Naive B cell (primary cell): ENCODE results near the gene GRPR. TPM values are rescaled to one million over a fixed set of nuclear protein-coding genes. Genes with fewer than 3 reads are reported as not detected.

Experiments
- ATAC-seq, 2 donors: fragments of 150-1000 bp; cut with Tn5 transposase; 2 replicates each; pipeline ENCODE4 v1.10.0; 2021; ENCODE audit warnings: low read depth in 2 of 2, mild to moderate bottlenecking in 2 of 2, moderate library complexity in 2 of 2
- DNase-seq: peaks from one replicate; pipeline ENCODE4 v3.0.0; 2022
- H3K27ac Mint-ChIP-seq, 6 donors: one replicate each; pipeline ENCODE4 v1.8.0; 2020 to 2022; ENCODE audit warnings: mild to moderate bottlenecking in 6 of 6, mixed read lengths in 6 of 6, moderate library complexity in 5 of 6, inconsistent platforms in 2 of 6
- H3K27me3 Mint-ChIP-seq, 3 donors: one replicate each; pipeline ENCODE4 v1.8.0; 2021 to 2022; ENCODE audit warnings: mixed read lengths in 3 of 3, mild to moderate bottlenecking in 1 of 3
- H3K36me3 Mint-ChIP-seq, 2 donors: one replicate each; pipeline ENCODE4 v1.8.0; 2020 to 2022; ENCODE audit warnings: mixed read lengths in 2 of 2, inconsistent platforms in 1 of 2, mild to moderate bottlenecking in 1 of 2
- H3K4me1 Mint-ChIP-seq, 3 donors: one replicate each; pipeline ENCODE4 v1.8.0; 2020 to 2022; ENCODE audit warnings: mixed read lengths in 3 of 3, inconsistent platforms in 1 of 3, mild to moderate bottlenecking in 1 of 3, moderate library complexity in 1 of 3
- H3K4me3 Mint-ChIP-seq, 8 donors: one replicate each; pipeline ENCODE4 v1.8.0; 2020 to 2022; ENCODE audit warnings: mild to moderate bottlenecking in 8 of 8, mixed read lengths in 8 of 8, moderate library complexity in 8 of 8, inconsistent platforms in 2 of 8
- H3K9me3 Mint-ChIP-seq, 7 donors: one replicate each; pipeline ENCODE4 v1.8.0; 2020 to 2022; ENCODE audit warnings: mixed read lengths in 7 of 7, mild to moderate bottlenecking in 5 of 7, inconsistent platforms in 2 of 7, moderate library complexity in 1 of 7
- polyA plus RNA-seq, 6 donors: library from polyadenylated mRNA; unstranded; fragments of 300-500 nt; fragmentation: Illumina TruSeq; gene quantifications; one replicate each; pipeline ENCODE4 v1.2.3, GENCODE V29; 2021; ENCODE audit warnings: low read depth in 6 of 6

The GRPR gene
- polyA plus RNA-seq, 6 donors from 2014 or later, result 0.21 to 0.48 (median 0.34) TPM; not detected in 3

DNA sequence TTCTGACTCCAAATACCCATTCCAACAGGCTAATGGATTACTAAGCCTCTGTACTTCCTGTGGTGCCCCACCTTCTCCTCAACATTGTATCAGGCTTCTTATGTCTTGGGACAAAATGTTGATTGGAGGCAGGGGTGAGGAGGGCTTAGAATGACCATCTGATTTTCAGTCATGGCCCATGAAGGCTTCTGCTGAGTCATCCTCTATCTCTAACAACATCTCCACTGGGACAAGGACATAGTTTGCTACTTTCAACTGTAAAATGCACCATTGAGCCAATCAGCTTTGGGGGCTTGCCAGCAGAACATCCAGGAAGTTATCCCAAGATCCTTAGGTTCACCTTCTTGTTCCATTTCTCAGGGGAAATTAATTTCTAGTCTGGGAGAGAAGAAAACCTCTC is 73.5 kb downstream of the GRPR start:
- Mint-ChIP-seq H3K9me3 (peaks cover 0 to 3% (median 0%) of the 10 kb centered on the region in 7 donors), H3K27me3 (peaks cover 4 to 17% (median 5%) of the 10 kb centered on the region in 3 donors), H3K27ac (no peak overlapping the region)

DNA sequence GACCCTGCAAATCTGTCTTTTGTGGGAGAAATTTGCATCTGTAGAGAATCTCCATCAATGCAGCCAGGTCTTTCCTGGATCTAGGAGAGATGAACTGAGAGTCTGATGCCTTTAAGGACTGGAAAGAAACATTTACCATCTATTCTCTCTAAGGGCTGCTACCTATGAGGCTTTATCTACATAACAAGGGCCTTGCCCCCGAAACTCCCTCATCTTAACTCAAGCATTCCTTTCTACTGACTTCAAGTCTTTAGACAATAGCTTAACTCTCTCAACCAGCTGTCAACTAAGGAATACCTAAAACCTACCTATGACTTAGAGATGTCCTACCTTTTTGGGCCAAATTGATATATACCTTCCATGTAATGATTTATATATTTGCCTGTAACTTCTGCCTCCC is 76.0 kb downstream of the GRPR start:
- H3K9me3 Mint-ChIP-seq, result peaks cover 0 to 9% (median 2%) of the 10 kb centered on the region in 7 donors
- H3K27me3 Mint-ChIP-seq, result peaks cover 4 to 26% (median 5%) of the 10 kb centered on the region in 3 donors
- DNase-seq, result no peak
- H3K36me3 Mint-ChIP-seq, result no peaks in the 10 kb centered on the region
- H3K4me3 Mint-ChIP-seq, result no peak overlapping the region
- ATAC-seq, result no peak
- H3K4me1 Mint-ChIP-seq, result no peaks in the 10 kb centered on the region
- H3K27ac Mint-ChIP-seq, result no peak overlapping the region

More for the DNA sequence above, 73.5 kb downstream of the GRPR start:
- Mint-ChIP-seq H3K4me3 (no peak overlapping the region), H3K4me1 (no peaks in the 10 kb centered on the region), H3K36me3 (no peaks in the 10 kb centered on the region)
- ATAC-seq (no peak), DNase-seq (no peak)

DNA sequence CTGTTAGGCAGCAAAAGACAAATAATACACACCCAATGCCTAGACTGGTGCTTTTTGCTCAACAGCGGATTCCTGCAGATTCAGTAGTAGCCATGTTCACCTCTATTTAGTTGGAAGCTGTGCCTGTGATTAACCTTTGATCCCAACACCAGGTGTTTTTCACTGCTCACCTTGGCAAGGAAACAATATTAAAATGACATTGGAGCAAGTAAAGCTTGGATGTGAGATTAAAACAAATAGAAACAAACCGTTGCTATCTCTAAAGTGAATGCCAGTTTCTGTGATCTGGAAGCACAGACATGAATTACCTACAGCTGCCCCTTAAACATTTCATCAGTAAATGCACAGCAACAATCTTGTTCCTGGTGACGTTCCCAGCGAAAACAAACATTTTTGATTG is 79.6 kb downstream of the GRPR start:
- Mint-ChIP-seq H3K36me3 (no peaks in the 10 kb centered on the region), H3K27ac (no peak overlapping the region), H3K4me3 (no peak overlapping the region), H3K27me3 (peaks cover 0 to 18% (median 4%) of the 10 kb centered on the region in 3 donors), H3K9me3 (peaks cover 0 to 9% (median 2%) of the 10 kb centered on the region in 7 donors), H3K4me1 (no peaks in the 10 kb centered on the region)
- DNase-seq (no peak), ATAC-seq (no peak)

Other genes with a start within 250 kb of the GRPR start
- not detected for gene MAGEB17, start 43.9 kb downstream of the GRPR start, polyA plus RNA-seq